Pancreas (tissue), 10 donors: ENCODE data around the gene RMRP. TPM values are rescaled to one million over a fixed set of nuclear protein-coding genes. Genes with fewer than 3 reads are reported as not detected.

ENCODE experiments used
- ATAC-seq, 4 donors: fragments of 200-7000 bp; cut with Tn5 transposase; one replicate each; pipeline versions ENCODE4 v1.8.0 to v1.9.1; 2020; ENCODE audit warnings: mild to moderate bottlenecking in 4 of 4, moderate library complexity in 4 of 4
- DNase-seq, 6 donors: peaks; one replicate each; pipeline ENCODE4 v3.0.0-alpha.2; 2020
- FAIRE-seq: peaks from 2 replicates; lab custom pipeline; 2012; peaks lifted over from hg19 to GRCh38; lab: Jason Lieb, UNC
- H3K27ac ChIP-seq, 4 donors: fragments of 200-600 bp; sonication (generic); 1 replicate in 3 of 4; 2 replicates in 1 of 4; pipeline versions ENCODE4 v1.5.0 to v1.8.0; 2020
- H3K27me3 ChIP-seq, 4 donors: fragments of 200-600 bp; one replicate each; pipeline ENCODE4 v1.8.0; 2021
- H3K36me3 ChIP-seq, 3 donors: fragments of 200-600 bp; sonication (generic) in 1 of 3; one replicate each; pipeline versions ENCODE4 v1.5.0 to v1.8.0; 2020 to 2021
- H3K4me1 ChIP-seq, 3 donors: fragments of 200-600 bp; one replicate each; pipeline ENCODE4 v1.8.0; 2021
- H3K4me3 ChIP-seq, 4 donors: fragments of 200-600 bp; sonication (generic) in 2 of 4; one replicate each; pipeline versions ENCODE4 v1.5.0 to v1.8.0; 2020 to 2021
- H3K9me3 ChIP-seq, 4 donors: fragments of 200-600 bp; one replicate each; pipeline ENCODE4 v1.8.0; 2021
- CTCF ChIP-seq, 4 donors: fragments of 200-600 bp; sonication (generic) in 3 of 4; IDR thresholded peaks; one replicate each; pipeline versions ENCODE4 v1.5.0 to v1.8.0; 2021; ENCODE audit warnings: antibody characterized with exemption in 4 of 4
- WGBS, 2 donors: extraction: QIAGEN DNeasy Blood & Tissue Kit; methylation state at CpG; one replicate each; pipeline ENCODE4 v1.1.7; 2013; 5-methylcytosine and 5-hydroxymethylcytosine counted together
- intact Hi-C, 3 donors: fragments of 100-400 bp; cut with DNase I; formaldehyde crosslinking; loops; one replicate each; pipeline versions ENCODE4 v1.11.1 to v1.14.2; 2022
- polyA plus RNA-seq, 2 donors: library from polyadenylated mRNA; stranded (reverse); fragments of 200-250 nt; gene quantifications; one replicate each; pipeline ENCODE4 v1.2.3, GENCODE V29; 2013
- total RNA-seq, 6 donors: library from RNA; stranded (reverse); fragmentation: NEBNext Ultra II Directional in 4 of 6; extraction: Animal tissue kit (Norgen Biotek cat#: 25700) in 4 of 6; gene quantifications; one replicate each; pipeline versions ENCODE4 v1.2.1 to v1.2.4, GENCODE V29; 2021 to 2023
- donor health status: healthy with polysubstance abuse.
- donor health status: DM: no; HTN: no; CAD: no; lungs with moderate emphysema.
- donor health status: DM: no; HTN: no; CAD: no.
- donor health status: control.
- donor health status: control.
- donor health status: Bipolar disorder and iron deficiency.
- donor health status: DM: yes; HTN: yes; CAD: no.
- donor health status: DM: no; HTN: no; CAD: no.
- donor health status: DM: no; HTN: no; CAD: no.
- donor health status: DM: yes; HTN: yes; CAD: no.

Gene RMRP
- total and polyA plus RNA-seq, 8 donors, result 80.5 to 15,171 (median 9,544) TPM

- Histone ChIP-seq H3K36me3 (no peaks in the 10 kb centered on the region), H3K4me1 (no peaks in the 10 kb centered on the region), H3K9me3 (no peaks in the 10 kb centered on the region), H3K27ac (peak overlapping the region in 1 of 4 donors; percentile 37), H3K4me3 (no peak overlapping the region), H3K27me3 (no peaks in the 10 kb centered on the region)
- intact Hi-C loops, result no loop called here
- DNase-seq (no peak), ATAC-seq (peak in 2 of 4 donors; percentile 62 to 66), FAIRE-seq (no peak)
- 77 to 87% methylated on average over 9 of the region's 9 CpGs for WGBS, 2 donors
- no peak for TF ChIP-seq CTCF (IDR thresholded peaks at IDR 0.05)
Observed at GRCh38 chr9:35636135-35636876, 21.5 kb downstream of the RMRP start.

GRCh38 chr9:35635730-35636129 is 22.1 kb downstream of the RMRP start:
- DNase-seq (no peak), ATAC-seq (no peak), FAIRE-seq (no peak)
- TF ChIP-seq CTCF (IDR thresholded peaks at IDR 0.05), result no peak
- no peaks in the 10 kb centered on the region for H3K27me3 ChIP-seq
- no peak overlapping the region for H3K27ac ChIP-seq
- no peak overlapping the region for H3K4me3 ChIP-seq
- H3K4me1 ChIP-seq, result no peaks in the 10 kb centered on the region
- intact Hi-C loops, result no loop called here
- H3K9me3 ChIP-seq, result no peaks in the 10 kb centered on the region
- no peaks in the 10 kb centered on the region for H3K36me3 ChIP-seq

GRCh38 chr9:35629597-35629996 is 28.2 kb downstream of the RMRP start:
- H3K27me3 ChIP-seq, result no peaks in the 10 kb centered on the region
- H3K27ac ChIP-seq, result no peak overlapping the region
- intact Hi-C loops, result no loop called here
- FAIRE-seq (no peak), DNase-seq (no peak), ATAC-seq (no peak)
- no peaks in the 10 kb centered on the region for H3K4me1 ChIP-seq
- H3K36me3 ChIP-seq, result no peaks in the 10 kb centered on the region
- TF ChIP-seq CTCF (IDR thresholded peaks at IDR 0.05), result no peak
- 85 to 87% methylated on average over 5 of the region's 5 CpGs for WGBS, 2 donors
- H3K4me3 ChIP-seq, result no peak overlapping the region
- H3K9me3 ChIP-seq, result no peaks in the 10 kb centered on the region

- Histone ChIP-seq H3K9me3 (no peaks in the 10 kb centered on the region), H3K4me3 (no peak overlapping the region), H3K27me3 (no peaks in the 10 kb centered on the region), H3K4me1 (no peaks in the 10 kb centered on the region), H3K36me3 (no peaks in the 10 kb centered on the region), H3K27ac (no peak overlapping the region)
- DNase-seq (no peak), FAIRE-seq (no peak), ATAC-seq (no peak)
- no peak for TF ChIP-seq CTCF (IDR thresholded peaks at IDR 0.05)
- WGBS, 2 donors, result 90 to 93% methylated on average over 6 of the region's 6 CpGs
- intact Hi-C loops, result no loop called here
Observed at GRCh38 chr9:35628389-35628991, 29.3 kb downstream of the RMRP start.

GRCh38 chr9:35627575-35627974 is 30.2 kb downstream of the RMRP start:
- WGBS, 2 donors, result 83 to 92% methylated on average over 2 of the region's 2 CpGs
- ATAC-seq (no peak), FAIRE-seq (no peak), DNase-seq (no peak)
- no peaks in the 10 kb centered on the region for H3K27me3 ChIP-seq
- TF ChIP-seq CTCF (IDR thresholded peaks at IDR 0.05), result no peak
- H3K9me3 ChIP-seq, result no peaks in the 10 kb centered on the region
- no peaks in the 10 kb centered on the region for H3K4me1 ChIP-seq
- H3K36me3 ChIP-seq, result no peaks in the 10 kb centered on the region
- intact Hi-C loops, result no loop called here
- no peak overlapping the region for H3K27ac ChIP-seq
- H3K4me3 ChIP-seq, result no peak overlapping the region
